Keratinocyte (primary cell): ENCODE measurements around the gene PRSS53. TPM values are rescaled to one million over a fixed set of nuclear protein-coding genes. Genes with fewer than 3 reads are reported as not detected.

Experiments used
- DNase-seq: peaks from one replicate; pipeline ENCODE4 v3.0.0-alpha.2; 2011; ENCODE audit warnings: low read depth, missing footprints, low spot score
- FAIRE-seq: peaks from 2 replicates; lab custom pipeline; 2011; peaks lifted over from hg19 to GRCh38; lab: Jason Lieb, UNC
- H2AFZ ChIP-seq: 2 replicates; pipeline ENCODE4 v1.6.0; 2012; ENCODE audit warnings: low read length, control low read depth, inconsistent platforms; ENCODE audit not compliant: control insufficient read depth
- H3K27ac ChIP-seq: 2 replicates; pipeline ENCODE4 v1.5.1; 2011; ENCODE audit warnings: low read length; ENCODE audit not compliant: control insufficient read depth, insufficient read depth
- H3K27me3 ChIP-seq: 3 replicates; pipeline ENCODE4 v1.6.0; 2011; ENCODE audit warnings: low read length; ENCODE audit not compliant: control insufficient read depth, insufficient read depth; ENCODE audit errors: extremely low read depth
- H3K36me3 ChIP-seq, 2 experiments: 2 replicates in 1 of 2; 3 replicates in 1 of 2; pipeline ENCODE4 v1.5.1; 2011; ENCODE audit warnings: low read length in 2 of 2, mild to moderate bottlenecking in 1 of 2; ENCODE audit not compliant: control insufficient read depth in 2 of 2, insufficient read depth in 2 of 2; ENCODE audit errors: extremely low read depth in 1 of 2
- H3K4me1 ChIP-seq: 3 replicates; pipeline ENCODE4 v1.5.1; 2011; ENCODE audit warnings: low read length; ENCODE audit not compliant: control insufficient read depth, insufficient read depth; ENCODE audit errors: extremely low read depth
- H3K4me2 ChIP-seq: 3 replicates; pipeline ENCODE4 v1.6.0; 2011; ENCODE audit warnings: low read depth, low read length; ENCODE audit not compliant: control insufficient read depth, insufficient read depth; ENCODE audit errors: extremely low read depth
- H3K4me3 ChIP-seq, 3 experiments: fragments of 200-600 bp in 1 of 3; sonication (generic) in 1 of 3; 2 replicates in 2 of 3; 3 replicates in 1 of 3; pipeline ENCODE4 v1.5.1; 2011 to 2016; ENCODE audit warnings: low read length in 3 of 3, mild to moderate bottlenecking in 3 of 3, control low read depth in 2 of 3, inconsistent platforms in 1 of 3, low read depth in 1 of 3, mixed read lengths in 1 of 3, mixed run types in 1 of 3, moderate library complexity in 1 of 3; ENCODE audit not compliant: control insufficient read depth in 2 of 3, insufficient read depth in 2 of 3; ENCODE audit errors: extremely low read depth in 1 of 3
- H3K79me2 ChIP-seq: 2 replicates; pipeline ENCODE4 v1.6.0; 2012; ENCODE audit warnings: low read length; ENCODE audit not compliant: control insufficient read depth, insufficient read depth
- H3K9ac ChIP-seq: 3 replicates; pipeline ENCODE4 v1.6.0; 2011; ENCODE audit warnings: low read length; ENCODE audit not compliant: control insufficient read depth, insufficient read depth; ENCODE audit errors: extremely low read depth
- H3K9me1 ChIP-seq: 3 replicates; pipeline ENCODE4 v1.6.0; 2011; ENCODE audit warnings: low read length; ENCODE audit not compliant: control insufficient read depth, insufficient read depth; ENCODE audit errors: extremely low read depth
- H3K9me3 ChIP-seq: 2 replicates; pipeline ENCODE4 v1.5.1; 2012; ENCODE audit warnings: low read depth, low read length; ENCODE audit not compliant: control insufficient read depth
- H4K20me1 ChIP-seq: 3 replicates; pipeline ENCODE4 v1.6.0; 2011; ENCODE audit warnings: low read length; ENCODE audit not compliant: control insufficient read depth, insufficient read depth; ENCODE audit errors: extremely low read depth
- EZH2 ChIP-seq: IDR thresholded peaks from one replicate; pipeline ENCODE4 v1.6.1; 2012; ENCODE audit warnings: inconsistent platforms, mild to moderate bottlenecking, low read length, moderate library complexity
- dilution Hi-C: fragments of 300-500 bp; cut with MboI; formaldehyde crosslinking; loops from one replicate; pipeline ENCODE4 v1.7.0; 2020; ENCODE audit warnings: low sequenced_read_pairs; ENCODE audit not compliant: extremely low pct_ligation_motif_present
- polyA plus RNA-seq, 5 experiments: library from polyadenylated mRNA; depleted of rRNA in 3 of 5; stranded (reverse) in 3 of 5; stranded (forward) in 1 of 5; unstranded in 1 of 5; fragments of >200 nt; gene quantifications; 1 replicate in 1 of 5; 2 replicates in 3 of 5; 3 replicates in 1 of 5; pipeline versions ENCODE4 v1.2.1 to v1.2.3, GENCODE V29; 2011 to 2012; ENCODE audit warnings: missing spikeins in 2 of 5, low read depth in 1 of 5, low replicate concordance in 1 of 5
- TF ChIP-seq, protein P1 (sequence below), 3 experiments: IDR thresholded peaks in 1 of 3; conservative IDR thresholded peaks in 1 of 3; optimal IDR thresholded peaks in 1 of 3; 2 replicates in 2 of 3; 3 replicates in 1 of 3; pipeline versions ENCODE3 to v1.5.1; 2011; ENCODE audit warnings: low read length in 3 of 3, mild to moderate bottlenecking in 3 of 3, moderate library complexity in 2 of 3, control low read depth in 1 of 3, inconsistent platforms in 1 of 3; ENCODE audit not compliant: insufficient read depth in 2 of 3; ENCODE audit errors: extremely low read depth in 1 of 3

The PRSS53 gene
- polyA plus RNA-seq, 1 donor (not counting 4 experiments of a cell fraction or from before 2014, with no cell fraction given), result 0.50 TPM

GRCh38 chr16:31072540-31073141 lies 16.1 kb downstream of the PRSS53 start:
- dilution Hi-C loops, result no loop called here
- H3K9me3 ChIP-seq, result no peaks in the 10 kb centered on the region
- FAIRE-seq, result no peak
- H3K27ac ChIP-seq, result peak overlapping the region; percentile 84
- TF ChIP-seq, protein P1, sequence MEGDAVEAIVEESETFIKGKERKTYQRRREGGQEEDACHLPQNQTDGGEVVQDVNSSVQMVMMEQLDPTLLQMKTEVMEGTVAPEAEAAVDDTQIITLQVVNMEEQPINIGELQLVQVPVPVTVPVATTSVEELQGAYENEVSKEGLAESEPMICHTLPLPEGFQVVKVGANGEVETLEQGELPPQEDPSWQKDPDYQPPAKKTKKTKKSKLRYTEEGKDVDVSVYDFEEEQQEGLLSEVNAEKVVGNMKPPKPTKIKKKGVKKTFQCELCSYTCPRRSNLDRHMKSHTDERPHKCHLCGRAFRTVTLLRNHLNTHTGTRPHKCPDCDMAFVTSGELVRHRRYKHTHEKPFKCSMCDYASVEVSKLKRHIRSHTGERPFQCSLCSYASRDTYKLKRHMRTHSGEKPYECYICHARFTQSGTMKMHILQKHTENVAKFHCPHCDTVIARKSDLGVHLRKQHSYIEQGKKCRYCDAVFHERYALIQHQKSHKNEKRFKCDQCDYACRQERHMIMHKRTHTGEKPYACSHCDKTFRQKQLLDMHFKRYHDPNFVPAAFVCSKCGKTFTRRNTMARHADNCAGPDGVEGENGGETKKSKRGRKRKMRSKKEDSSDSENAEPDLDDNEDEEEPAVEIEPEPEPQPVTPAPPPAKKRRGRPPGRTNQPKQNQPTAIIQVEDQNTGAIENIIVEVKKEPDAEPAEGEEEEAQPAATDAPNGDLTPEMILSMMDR (optimal IDR thresholded peaks at IDR 0.05 in 1 of 3, IDR thresholded peaks at IDR 0.05 in 1 of 3, conservative IDR thresholded peaks at IDR 0.05 in 1 of 3; ENCODE audit: extremely low read depth in 1 of 3, insufficient read depth in 2 of 3, low read length in 3 of 3), result no peak
- no peak for TF ChIP-seq EZH2
- no peak for DNase-seq
- H2AFZ ChIP-seq, result peak overlapping the region; percentile 78
- H3K4me2 ChIP-seq, result peak overlapping the region; percentile 81
- peak overlapping the region; percentile 92 for H3K9ac ChIP-seq
- peaks cover 8 to 9% of the 10 kb centered on the region in 2 experiments for H3K36me3 ChIP-seq
- H3K79me2 ChIP-seq, result peaks cover 73% of the 10 kb centered on the region
- H3K27me3 ChIP-seq, result no peaks in the 10 kb centered on the region
- no peaks in the 10 kb centered on the region for H3K9me1 ChIP-seq
- no peaks in the 10 kb centered on the region for H4K20me1 ChIP-seq
- H3K4me3 ChIP-seq, result peak overlapping the region; percentile 82 to 94 (median 91)
- H3K4me1 ChIP-seq, result peaks cover 11% of the 10 kb centered on the region

GRCh38 chr16:31071861-31072260 lies 16.9 kb downstream of the PRSS53 start:
- Histone ChIP-seq H3K4me2 (peak overlapping the region; percentile 81), H2AFZ (no peak overlapping the region), H3K27ac (peak overlapping the region; percentile 84), H3K9me3 (no peaks in the 10 kb centered on the region), H3K36me3 (peaks cover 2 to 7% of the 10 kb centered on the region in 2 experiments), H3K4me3 (peak overlapping the region; percentile 82 to 94 (median 91)), H3K9me1 (no peaks in the 10 kb centered on the region), H4K20me1 (no peaks in the 10 kb centered on the region), H3K27me3 (no peaks in the 10 kb centered on the region), H3K79me2 (peaks cover 72% of the 10 kb centered on the region), H3K4me1 (peaks cover 11% of the 10 kb centered on the region), H3K9ac (peak overlapping the region; percentile 92)
- TF ChIP-seq, protein P1 (optimal IDR thresholded peaks at IDR 0.05 in 1 of 3, IDR thresholded peaks at IDR 0.05 in 1 of 3, conservative IDR thresholded peaks at IDR 0.05 in 1 of 3; ENCODE audit: extremely low read depth in 1 of 3, insufficient read depth in 2 of 3, low read length in 3 of 3), result no peak
- no peak for TF ChIP-seq EZH2
- no peak for FAIRE-seq
- no peak for DNase-seq
- dilution Hi-C loops, result no loop called here
